Gastrocnemius medialis (tissue), 4 donors: ENCODE measurements around the gene COMMD9.

Source experiments
- POLR2A ChIP-seq, 2 donors: fragments of 450-650 bp; IDR thresholded peaks; one replicate each; pipeline ENCODE4 v1.6.1; 2017; ENCODE audit warnings: antibody characterized with exemption in 2 of 2, mild to moderate bottlenecking in 2 of 2, moderate library complexity in 2 of 2
- TF ChIP-seq, protein P1 (sequence below), 5 experiments: fragments of 450-650 bp in 3 of 5; fragments of 200-600 bp in 2 of 5; sonication (generic) in 2 of 5; IDR thresholded peaks in 4 of 5; conservative IDR thresholded peaks in 1 of 5; 1 replicate in 4 of 5; 2 replicates in 1 of 5; pipeline ENCODE4 v1.5.1; 2016 to 2019; ENCODE audit warnings: antibody characterized with exemption in 5 of 5, mild to moderate bottlenecking in 3 of 5, moderate library complexity in 3 of 5

DNA sequence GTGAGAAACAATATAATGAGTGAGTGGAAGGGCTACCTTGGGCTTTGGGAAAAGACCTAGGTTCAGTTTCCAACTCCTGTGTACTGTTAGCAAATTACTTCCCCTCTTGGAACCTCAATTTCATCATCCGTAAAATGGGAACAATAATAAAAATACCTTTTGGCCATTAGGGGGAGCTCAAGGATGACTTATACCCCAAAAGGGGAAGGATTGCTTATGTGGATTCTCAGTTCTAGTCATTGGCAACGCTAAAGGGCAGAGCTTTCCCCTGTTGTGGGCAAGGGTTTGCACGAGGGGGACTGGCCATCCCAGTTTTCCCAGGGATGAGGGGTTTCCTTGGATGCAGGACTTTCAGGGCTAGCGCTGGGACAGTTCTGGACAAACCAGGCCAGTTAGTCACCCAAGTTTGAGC lies 3.1 kb upstream of the COMMD9 start:
- TF ChIP-seq, protein P1, sequence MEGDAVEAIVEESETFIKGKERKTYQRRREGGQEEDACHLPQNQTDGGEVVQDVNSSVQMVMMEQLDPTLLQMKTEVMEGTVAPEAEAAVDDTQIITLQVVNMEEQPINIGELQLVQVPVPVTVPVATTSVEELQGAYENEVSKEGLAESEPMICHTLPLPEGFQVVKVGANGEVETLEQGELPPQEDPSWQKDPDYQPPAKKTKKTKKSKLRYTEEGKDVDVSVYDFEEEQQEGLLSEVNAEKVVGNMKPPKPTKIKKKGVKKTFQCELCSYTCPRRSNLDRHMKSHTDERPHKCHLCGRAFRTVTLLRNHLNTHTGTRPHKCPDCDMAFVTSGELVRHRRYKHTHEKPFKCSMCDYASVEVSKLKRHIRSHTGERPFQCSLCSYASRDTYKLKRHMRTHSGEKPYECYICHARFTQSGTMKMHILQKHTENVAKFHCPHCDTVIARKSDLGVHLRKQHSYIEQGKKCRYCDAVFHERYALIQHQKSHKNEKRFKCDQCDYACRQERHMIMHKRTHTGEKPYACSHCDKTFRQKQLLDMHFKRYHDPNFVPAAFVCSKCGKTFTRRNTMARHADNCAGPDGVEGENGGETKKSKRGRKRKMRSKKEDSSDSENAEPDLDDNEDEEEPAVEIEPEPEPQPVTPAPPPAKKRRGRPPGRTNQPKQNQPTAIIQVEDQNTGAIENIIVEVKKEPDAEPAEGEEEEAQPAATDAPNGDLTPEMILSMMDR (IDR thresholded peaks at IDR 0.05 in 4 of 5, conservative IDR thresholded peaks at IDR 0.05 in 1 of 5): peak; percentile 13 to 46 (median 39)
- no peak for TF ChIP-seq POLR2A (IDR thresholded peaks at IDR 0.05)
